AML-193 (cell line): ENCODE measurements around the gene POLK.
"Not testable (repeated sequence)": the region's sequence is repeated elsewhere in the genome, so short reads cannot be mapped to it uniquely, and the experiment has no call there.

Experiments
- DNase-seq, 2 experiments: peaks; one replicate each; lab custom pipeline; 2025; lab: John Stamatoyannopoulos, UW

The POLK gene

GRCh38 chr5:75510836-75511434 lies 756 bp upstream of the POLK start:
- no peak for DNase-seq

- DNase-seq, result peak in 1 of 2 experiments; percentile 19
Observed at GRCh38 chr5:75512383-75513074, 838 bp downstream of the POLK start.

GRCh38 chr5:75513841-75514240 lies 2.1 kb downstream of the POLK start:
- DNase-seq, result no peak

- DNase-seq, result no peak
Observed at GRCh38 chr5:75514323-75514722, 2.6 kb downstream of the POLK start.

- no peak for DNase-seq
Observed at GRCh38 chr5:75519761-75520160, 8.1 kb downstream of the POLK start.

- DNase-seq, result no peak
Observed at GRCh38 chr5:75521195-75521594, 9.5 kb downstream of the POLK start.

- DNase-seq, result no peak
Observed at GRCh38 chr5:75522025-75522424, 10.3 kb downstream of the POLK start.

GRCh38 chr5:75522542-75522941 lies 10.9 kb downstream of the POLK start:
- no peak for DNase-seq

- DNase-seq, result no peak
Observed at GRCh38 chr5:75523275-75523674, 11.6 kb downstream of the POLK start.

GRCh38 chr5:75524071-75524470 lies 12.4 kb downstream of the POLK start:
- DNase-seq, result no peak

GRCh38 chr5:75524591-75524990 lies 12.9 kb downstream of the POLK start:
- DNase-seq, result no peak

GRCh38 chr5:75525344-75525743 lies 13.7 kb downstream of the POLK start:
- no peak for DNase-seq

- no peak for DNase-seq
Observed at GRCh38 chr5:75526070-75526469, 14.4 kb downstream of the POLK start.

GRCh38 chr5:75529185-75529584 lies 17.5 kb downstream of the POLK start:
- no peak for DNase-seq

- no peak for DNase-seq
Observed at GRCh38 chr5:75532190-75532589, 20.5 kb downstream of the POLK start.

- not testable (repeated sequence) for DNase-seq
Observed at GRCh38 chr5:75533716-75534115, 22.0 kb downstream of the POLK start.

GRCh38 chr5:75534734-75535133 lies 23.0 kb downstream of the POLK start:
- DNase-seq, result no peak

- DNase-seq, result no peak
Observed at GRCh38 chr5:75536147-75536546, 24.5 kb downstream of the POLK start.

GRCh38 chr5:75536694-75537360 lies 25.1 kb downstream of the POLK start:
- no peak for DNase-seq

- DNase-seq, result peak; percentile 44
Observed at GRCh38 chr5:75538211-75538610, 26.5 kb downstream of the POLK start.

GRCh38 chr5:75545131-75545530 lies 33.4 kb downstream of the POLK start:
- DNase-seq, result no peak

GRCh38 chr5:75546830-75547229 lies 35.1 kb downstream of the POLK start:
- DNase-seq, result no peak

- no peak for DNase-seq
Observed at GRCh38 chr5:75547812-75548211, 36.1 kb downstream of the POLK start.
